HG02943 (cell line): ENCODE measurements around the gene IRF2BP2.

Experiments used
- ATAC-seq: cut with Tn5 transposase; IDR thresholded peaks from one replicate; pipeline ENCODE4 v1.9.1; 2021; ENCODE audit warnings: mild to moderate bottlenecking, low read depth, moderate library complexity; ENCODE audit not compliant: unreplicated experiment

IRF2BP2 gene

GRCh38 chr1:234585330-234586055 is 24.5 kb downstream of the IRF2BP2 start:
- ATAC-seq, result no peak

- ATAC-seq, result no peak
Observed at GRCh38 chr1:234584926-234585325, 25.1 kb downstream of the IRF2BP2 start.

- ATAC-seq, result no peak
Observed at GRCh38 chr1:234584420-234584805, 25.6 kb downstream of the IRF2BP2 start.

- no peak for ATAC-seq
Observed at GRCh38 chr1:234583755-234584419, 26.1 kb downstream of the IRF2BP2 start.

GRCh38 chr1:234582681-234583301 is 27.2 kb downstream of the IRF2BP2 start:
- no peak for ATAC-seq

GRCh38 chr1:234582186-234582585 is 27.8 kb downstream of the IRF2BP2 start:
- no peak for ATAC-seq

- ATAC-seq, result no peak
Observed at GRCh38 chr1:234581063-234581714, 28.8 kb downstream of the IRF2BP2 start.

- ATAC-seq, result no peak
Observed at GRCh38 chr1:234579967-234580366, 30.0 kb downstream of the IRF2BP2 start.

- ATAC-seq, result no peak
Observed at GRCh38 chr1:234578735-234579134, 31.2 kb downstream of the IRF2BP2 start.

GRCh38 chr1:234578087-234578486 is 31.9 kb downstream of the IRF2BP2 start:
- no peak for ATAC-seq

- no peak for ATAC-seq
Observed at GRCh38 chr1:234573711-234574299, 36.2 kb downstream of the IRF2BP2 start.

- no peak for ATAC-seq
Observed at GRCh38 chr1:234572966-234573365, 37.0 kb downstream of the IRF2BP2 start.

- ATAC-seq, result no peak
Observed at GRCh38 chr1:234571702-234572101, 38.3 kb downstream of the IRF2BP2 start.

GRCh38 chr1:234570329-234571120 is 39.5 kb downstream of the IRF2BP2 start:
- ATAC-seq, result no peak

- ATAC-seq, result no peak
Observed at GRCh38 chr1:234568345-234568744, 41.6 kb downstream of the IRF2BP2 start.

- no peak for ATAC-seq
Observed at GRCh38 chr1:234565132-234565531, 44.8 kb downstream of the IRF2BP2 start.

- no peak for ATAC-seq
Observed at GRCh38 chr1:234564035-234565029, 45.6 kb downstream of the IRF2BP2 start.

- no peak for ATAC-seq
Observed at GRCh38 chr1:234562334-234562733, 47.6 kb downstream of the IRF2BP2 start.

GRCh38 chr1:234561319-234561718 is 48.7 kb downstream of the IRF2BP2 start:
- ATAC-seq, result no peak
